Measurements from ENCODE around the gene AGAP1. TPM values are rescaled to one million over a fixed set of nuclear protein-coding genes. Genes with fewer than 3 reads are reported as not detected.

AGAP1 gene
- total RNA-seq, 2 donors from 2014 or later, result 32.8 to 34.7 TPM

DNA sequence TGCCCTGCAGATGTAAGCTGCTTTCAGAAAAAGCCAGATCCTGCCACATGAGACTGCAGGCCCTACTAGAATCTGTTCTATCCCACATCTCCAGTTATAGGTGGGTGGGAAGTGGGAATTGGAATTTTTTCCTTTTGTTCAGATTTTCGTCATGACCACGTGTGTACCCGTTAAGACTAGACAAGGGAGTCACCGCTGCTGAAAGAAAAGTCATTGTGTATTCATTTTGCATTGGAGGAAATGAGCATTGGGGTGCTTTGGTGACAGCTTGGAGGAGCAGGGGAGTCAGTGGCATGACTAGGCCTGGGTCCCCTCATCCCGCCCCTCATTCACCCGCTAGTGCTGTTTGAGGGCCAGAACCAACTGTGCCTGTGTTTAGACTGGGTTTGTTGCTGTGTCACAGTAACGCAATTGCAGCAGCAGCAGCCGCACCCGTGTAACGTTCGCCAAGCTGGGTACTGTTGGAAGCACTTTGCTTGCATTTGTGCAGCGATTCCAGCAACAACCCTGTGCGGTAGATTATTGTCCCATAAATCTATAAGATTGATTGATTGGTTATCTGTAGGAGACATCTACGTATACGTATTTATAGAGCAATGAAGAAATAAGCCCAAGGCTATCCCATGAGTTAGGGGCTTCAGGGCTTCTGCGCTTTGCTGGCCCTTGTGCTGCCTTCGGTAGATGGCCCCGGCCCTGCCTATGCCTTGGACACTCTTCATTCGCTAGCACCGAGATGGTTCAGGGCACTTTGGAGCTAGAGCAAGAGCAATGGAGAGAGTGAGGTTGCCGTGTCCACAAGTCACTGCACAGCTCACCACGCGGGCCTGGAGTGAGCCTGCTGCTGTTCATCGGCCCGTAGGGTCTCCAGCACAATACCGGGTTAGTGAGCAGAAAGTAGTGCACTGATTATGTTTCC is 194.9 kb downstream of the AGAP1 start:
- no peaks in the 10 kb centered on the region for H3K27me3 ChIP-seq (ENCODE audit: control insufficient read depth, insufficient read depth, low read length, poor library complexity, severe bottlenecking)
- no peaks in the 10 kb centered on the region for H3K36me3 Mint-ChIP-seq (ENCODE audit: low read depth)
- no peak overlapping the region for H3K27ac Mint-ChIP-seq
- no peak overlapping the region for H3K4me3 Mint-ChIP-seq
- TF ChIP-seq, protein P1, sequence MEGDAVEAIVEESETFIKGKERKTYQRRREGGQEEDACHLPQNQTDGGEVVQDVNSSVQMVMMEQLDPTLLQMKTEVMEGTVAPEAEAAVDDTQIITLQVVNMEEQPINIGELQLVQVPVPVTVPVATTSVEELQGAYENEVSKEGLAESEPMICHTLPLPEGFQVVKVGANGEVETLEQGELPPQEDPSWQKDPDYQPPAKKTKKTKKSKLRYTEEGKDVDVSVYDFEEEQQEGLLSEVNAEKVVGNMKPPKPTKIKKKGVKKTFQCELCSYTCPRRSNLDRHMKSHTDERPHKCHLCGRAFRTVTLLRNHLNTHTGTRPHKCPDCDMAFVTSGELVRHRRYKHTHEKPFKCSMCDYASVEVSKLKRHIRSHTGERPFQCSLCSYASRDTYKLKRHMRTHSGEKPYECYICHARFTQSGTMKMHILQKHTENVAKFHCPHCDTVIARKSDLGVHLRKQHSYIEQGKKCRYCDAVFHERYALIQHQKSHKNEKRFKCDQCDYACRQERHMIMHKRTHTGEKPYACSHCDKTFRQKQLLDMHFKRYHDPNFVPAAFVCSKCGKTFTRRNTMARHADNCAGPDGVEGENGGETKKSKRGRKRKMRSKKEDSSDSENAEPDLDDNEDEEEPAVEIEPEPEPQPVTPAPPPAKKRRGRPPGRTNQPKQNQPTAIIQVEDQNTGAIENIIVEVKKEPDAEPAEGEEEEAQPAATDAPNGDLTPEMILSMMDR (conservative IDR thresholded peaks at IDR 0.05), result no peak
- DNase-seq, result no peak
- no peak overlapping the region for H3K4me3 ChIP-seq (ENCODE audit: low read length)
- H3K4me1 Mint-ChIP-seq, result peaks cover 10% of the 10 kb centered on the region
- no peaks in the 10 kb centered on the region for H3K27me3 Mint-ChIP-seq (ENCODE audit: insufficient read depth)
- no peak overlapping the region for H3K9ac ChIP-seq (ENCODE audit: extremely low read depth, low read length, poor library complexity, severe bottlenecking)
- H3K36me3 ChIP-seq (ENCODE audit: control insufficient read depth, insufficient read depth, low read length), result no peaks in the 10 kb centered on the region
- H3K4me1 ChIP-seq (ENCODE audit: control insufficient read depth, insufficient read depth, low read length), result no peaks in the 10 kb centered on the region
- no peaks in the 10 kb centered on the region for H3K9me3 ChIP-seq (ENCODE audit: control insufficient read depth, low read length)
- no peaks in the 10 kb centered on the region for H3K9me3 Mint-ChIP-seq
- 94 to 97% methylated on average over 22 to 26 of the region's 26 CpGs for WGBS, 2 experiments (ENCODE audit: insufficient coverage in 1 of 2, insufficient read length in 1 of 2)
- H3K27ac ChIP-seq (ENCODE audit: low read depth, low read length), result no peak overlapping the region

DNA sequence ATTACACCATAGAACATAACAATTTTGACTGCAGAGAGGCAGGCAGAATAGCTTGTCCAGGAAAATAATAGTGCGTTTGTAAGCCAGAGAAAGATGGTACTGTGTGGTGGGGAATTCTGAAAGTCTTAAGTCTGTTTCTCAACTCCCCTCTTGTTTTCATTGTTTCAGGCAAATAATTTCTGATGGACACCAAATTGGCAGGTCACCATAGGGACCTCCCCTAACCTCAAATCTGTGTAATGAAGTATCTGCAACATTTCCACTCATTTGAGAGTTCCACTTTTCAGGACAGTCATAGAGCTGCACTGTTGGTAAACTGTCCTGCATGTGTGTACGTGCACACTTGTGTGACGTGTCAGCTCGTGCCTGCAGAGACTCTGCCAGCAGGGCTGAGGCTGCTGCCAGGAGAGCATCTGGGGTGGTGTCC is 195.6 kb downstream of the AGAP1 start:
- Mint-ChIP-seq H3K9me3 (no peaks in the 10 kb centered on the region), H3K27ac (no peak overlapping the region), H3K36me3 (ENCODE audit: low read depth) (no peaks in the 10 kb centered on the region), H3K4me1 (peaks cover 10% of the 10 kb centered on the region), H3K27me3 (ENCODE audit: insufficient read depth) (no peaks in the 10 kb centered on the region), H3K4me3 (no peak overlapping the region)
- H3K9me3 ChIP-seq (ENCODE audit: control insufficient read depth, low read length), result no peaks in the 10 kb centered on the region
- TF ChIP-seq, protein P1 (conservative IDR thresholded peaks at IDR 0.05), result no peak
- 93 to 98% methylated on average over 4 of the region's 4 CpGs for WGBS, 2 experiments (ENCODE audit: insufficient coverage in 1 of 2, insufficient read length in 1 of 2)
- DNase-seq, result no peak
- no peaks in the 10 kb centered on the region for H3K27me3 ChIP-seq (ENCODE audit: control insufficient read depth, insufficient read depth, low read length, poor library complexity, severe bottlenecking)
- H3K4me1 ChIP-seq (ENCODE audit: control insufficient read depth, insufficient read depth, low read length), result no peaks in the 10 kb centered on the region
- H3K36me3 ChIP-seq (ENCODE audit: control insufficient read depth, insufficient read depth, low read length), result no peaks in the 10 kb centered on the region
- H3K27ac ChIP-seq (ENCODE audit: low read depth, low read length), result no peak overlapping the region
- H3K4me3 ChIP-seq (ENCODE audit: low read length), result no peak overlapping the region
- no peak overlapping the region for H3K9ac ChIP-seq (ENCODE audit: extremely low read depth, low read length, poor library complexity, severe bottlenecking)

DNA sequence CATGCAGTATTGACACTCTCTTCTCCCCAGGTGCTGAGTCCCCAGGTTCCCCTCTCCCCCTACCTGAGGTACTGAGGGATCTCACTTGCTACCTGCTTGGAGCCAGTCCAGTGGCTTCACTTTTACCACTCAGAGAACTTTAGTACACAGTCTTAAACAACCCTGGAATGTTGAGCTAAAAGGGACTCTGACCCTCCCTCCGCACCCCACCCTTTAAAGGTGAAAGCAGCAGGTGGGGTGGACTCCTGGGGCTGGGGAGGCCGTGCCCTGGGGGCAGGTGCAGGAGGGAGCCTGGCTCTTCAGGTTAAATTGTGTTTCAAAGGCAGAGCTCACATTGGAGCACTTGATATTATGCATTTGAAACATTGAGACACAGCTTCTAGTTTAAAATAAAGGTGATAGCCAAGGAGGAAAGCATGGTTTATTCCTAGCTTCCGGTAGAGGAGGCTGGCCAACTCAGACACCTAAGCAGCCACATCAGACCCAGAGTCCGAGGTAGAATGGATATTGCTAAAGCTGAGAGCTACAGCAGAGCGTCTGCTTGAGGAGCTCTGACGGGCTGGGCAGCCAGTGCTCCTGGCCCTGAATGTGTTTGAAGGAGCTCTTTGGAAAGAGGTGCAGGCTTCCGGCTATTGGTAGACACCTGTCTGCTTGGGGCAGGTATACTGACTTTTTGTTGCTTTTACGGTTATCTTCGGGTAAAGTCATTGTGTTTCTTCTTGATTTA is 196.4 kb downstream of the AGAP1 start:
- Mint-ChIP-seq H3K27ac (no peak overlapping the region), H3K4me3 (no peak overlapping the region), H3K36me3 (ENCODE audit: low read depth) (no peaks in the 10 kb centered on the region), H3K4me1 (peaks cover 10% of the 10 kb centered on the region), H3K27me3 (ENCODE audit: insufficient read depth) (no peaks in the 10 kb centered on the region), H3K9me3 (no peaks in the 10 kb centered on the region)
- Histone ChIP-seq H3K27ac (ENCODE audit: low read depth, low read length) (no peak overlapping the region), H3K9ac (ENCODE audit: extremely low read depth, low read length, poor library complexity, severe bottlenecking) (no peak overlapping the region), H3K9me3 (ENCODE audit: control insufficient read depth, low read length) (no peaks in the 10 kb centered on the region), H3K36me3 (ENCODE audit: control insufficient read depth, insufficient read depth, low read length) (no peaks in the 10 kb centered on the region), H3K4me3 (ENCODE audit: low read length) (no peak overlapping the region), H3K27me3 (ENCODE audit: control insufficient read depth, insufficient read depth, low read length, poor library complexity, severe bottlenecking) (no peaks in the 10 kb centered on the region), H3K4me1 (ENCODE audit: control insufficient read depth, insufficient read depth, low read length) (no peaks in the 10 kb centered on the region)
- TF ChIP-seq, protein P1 (conservative IDR thresholded peaks at IDR 0.05), result no peak
- no peak for DNase-seq
- WGBS, 2 experiments (ENCODE audit: insufficient coverage in 1 of 2, insufficient read length in 1 of 2), result 87 to 94% methylated on average over 5 to 9 of the region's 9 CpGs

All from endodermal cell (in vitro differentiated cells).